Calu3 (cell line): Measurements from ENCODE around the gene PCDHB6. TPM values are rescaled to one million over a fixed set of nuclear protein-coding genes. Genes with fewer than 3 reads are reported as not detected.
A peak's percentile ranks its signal among the peaks of the same experiment; 100 is the strongest.
"Not testable (repeated sequence)": the region's sequence is repeated elsewhere in the genome, so short reads cannot be mapped to it uniquely, and the experiment has no call there.

Experiments used
- Bru-seq: library from RNA; stranded (reverse); fragments of 400-500 nt; gene quantifications from one replicate; lab custom pipeline; 2021; lab: Mats Ljungman, UMichigan
- BruChase-seq, 2 experiments: library from RNA; stranded (reverse); fragments of 400-500 nt; gene quantifications; one replicate each; lab custom pipeline; 2021; lab: Mats Ljungman, UMichigan
- BruUV-seq: library from RNA; stranded (reverse); fragments of 400-500 nt; replicated peaks from 2 replicates; lab custom pipeline; 2021; lab: Mats Ljungman, UMichigan
- CTCF ChIA-PET: fragments of 300-600 bp; sonication (Branson Sonifier 250); formaldehyde crosslinking; loops from one replicate; lab custom pipeline; 2022; ENCODE audit warnings: antibody characterized with exemption; lab: Charles Lee
- DNase-seq: peaks from one replicate; pipeline ENCODE4 v3.0.0; 2022
- H3K27ac Mint-ChIP-seq: one replicate; pipeline ENCODE4 v1.8.0; 2022; ENCODE audit warnings: mixed read lengths; ENCODE audit not compliant: unreplicated experiment
- H3K27me3 Mint-ChIP-seq: one replicate; pipeline ENCODE4 v1.8.0; 2022; ENCODE audit warnings: mixed read lengths; ENCODE audit not compliant: unreplicated experiment
- H3K36me3 Mint-ChIP-seq: one replicate; pipeline ENCODE4 v1.8.0; 2022; ENCODE audit warnings: mild to moderate bottlenecking, moderate library complexity, mixed read lengths; ENCODE audit not compliant: insufficient read depth, unreplicated experiment
- H3K4me1 Mint-ChIP-seq: one replicate; pipeline ENCODE4 v1.8.0; 2022; ENCODE audit warnings: mild to moderate bottlenecking, low read depth, mixed read lengths; ENCODE audit not compliant: unreplicated experiment
- H3K4me3 Mint-ChIP-seq: one replicate; pipeline ENCODE4 v1.8.0; 2022; ENCODE audit warnings: mild to moderate bottlenecking, low read depth, moderate library complexity, mixed read lengths; ENCODE audit not compliant: unreplicated experiment
- H3K9me3 Mint-ChIP-seq: one replicate; pipeline ENCODE4 v1.8.0; 2022; ENCODE audit warnings: low read depth, mixed read lengths; ENCODE audit not compliant: unreplicated experiment
- CTCF ChIP-seq: fragments of 200-600 bp; IDR thresholded peaks from one replicate; pipeline ENCODE4 v1.8.0; 2022; ENCODE audit warnings: antibody characterized with exemption; ENCODE audit not compliant: unreplicated experiment
- intact Hi-C: fragments of 100-400 bp; cut with micrococcal nuclease; formaldehyde crosslinking; loops from one replicate; pipeline ENCODE4 v1.10.0; 2022; ENCODE audit not compliant: unreplicated experiment
- long read RNA-seq: library from polyadenylated mRNA; stranded (forward); transcript quantifications from one replicate; pipeline ENCODE4 v2.0.0, GENCODE V29; 2022
- total RNA-seq: library from RNA; stranded (reverse); gene quantifications from 2 replicates; pipeline ENCODE4 v1.2.3, GENCODE V29; 2022

Gene PCDHB6
- total RNA-seq (not detected in 2 replicates), Bru-seq, nascent RNA (not detected), BruChase-seq, experiment 1, labeled RNA remaining after a 6-hour chase (not detected), BruChase-seq, experiment 2, labeled RNA remaining after a 2-hour chase (not detected)
- long read RNA-seq = 0 reads

DNA sequence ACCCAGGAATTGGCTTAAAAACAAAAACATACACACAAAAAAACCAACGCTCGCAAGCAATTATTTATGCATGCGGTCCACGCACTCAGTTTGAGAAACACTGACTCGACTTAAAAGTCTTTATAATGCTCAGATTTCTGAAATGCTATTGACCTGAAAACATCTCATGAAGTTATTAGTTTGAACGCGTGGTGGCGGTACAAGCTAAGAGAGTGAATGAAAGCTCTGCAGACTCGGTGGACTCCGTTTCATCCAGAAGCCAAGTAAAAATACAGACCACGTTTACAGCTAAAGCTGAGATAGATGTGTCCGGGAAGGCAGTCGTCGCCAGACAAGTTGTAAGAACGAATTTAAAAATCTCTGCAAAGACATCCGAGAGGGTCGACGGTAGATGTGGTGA is at the start of gene PCDHB6:
Gene PCDHB6 (plus strand): TSS at position 246 of the 400 bp plus-strand sequence. CDS start 201 bp downstream, outside the sequence.
- Mint-ChIP-seq H3K27me3 (no peaks in the 10 kb centered on the region), H3K36me3 (no peaks in the 10 kb centered on the region), H3K4me1 (no peaks in the 10 kb centered on the region), H3K27ac (no peak within 1 kb of the TSS), H3K9me3 (peaks cover 15% of the 10 kb centered on the region), H3K4me3 (no peak within 1 kb of the TSS)
- TF ChIP-seq CTCF = no peak
- CTCF ChIA-PET = no interaction called here
- no peak for DNase-seq
- BruUV-seq = no TSS peak
- intact Hi-C loops = no loop called here

GRCh38 chr5:141100243-141100805 is 49.5 kb upstream of the PCDHB6 start, which contains the start of gene PCDHB3:
TSS of gene PCDHB3 (plus strand) at chr5:141100473. CDS start at chr5:141100650, 177 bp downstream.
- no peak within 1 kb of the TSS for H3K27ac Mint-ChIP-seq
- no peaks in the 10 kb centered on the region for H3K27me3 Mint-ChIP-seq
- intact Hi-C loops = no loop called here
- DNase-seq = peak; percentile 30
- H3K4me3 Mint-ChIP-seq = no peak within 1 kb of the TSS
- peaks cover 13% of the 10 kb centered on the region for H3K9me3 Mint-ChIP-seq
- no peaks in the 10 kb centered on the region for H3K4me1 Mint-ChIP-seq
- no TSS peak for BruUV-seq
- TF ChIP-seq CTCF = no peak
- CTCF ChIA-PET = interaction anchor here (0.6 kb wide), 1 partner anchor 273 kb away, joined by 3 read pairs; the partner anchor contains the start of gene PCDHA6
- H3K36me3 Mint-ChIP-seq = no peaks in the 10 kb centered on the region

GRCh38 chr5:141101059-141101458 is 48.8 kb upstream of the PCDHB6 start:
- no peaks in the 10 kb centered on the region for H3K36me3 Mint-ChIP-seq
- no peaks in the 10 kb centered on the region for H3K27me3 Mint-ChIP-seq
- no peak for TF ChIP-seq CTCF
- H3K27ac Mint-ChIP-seq = no peak overlapping the region
- CTCF ChIA-PET = no interaction called here
- no peak for DNase-seq
- H3K4me1 Mint-ChIP-seq = no peaks in the 10 kb centered on the region
- no peak overlapping the region for H3K4me3 Mint-ChIP-seq
- intact Hi-C loops = no loop called here
- no TSS peak for BruUV-seq
- peaks cover 12% of the 10 kb centered on the region for H3K9me3 Mint-ChIP-seq

DNA sequence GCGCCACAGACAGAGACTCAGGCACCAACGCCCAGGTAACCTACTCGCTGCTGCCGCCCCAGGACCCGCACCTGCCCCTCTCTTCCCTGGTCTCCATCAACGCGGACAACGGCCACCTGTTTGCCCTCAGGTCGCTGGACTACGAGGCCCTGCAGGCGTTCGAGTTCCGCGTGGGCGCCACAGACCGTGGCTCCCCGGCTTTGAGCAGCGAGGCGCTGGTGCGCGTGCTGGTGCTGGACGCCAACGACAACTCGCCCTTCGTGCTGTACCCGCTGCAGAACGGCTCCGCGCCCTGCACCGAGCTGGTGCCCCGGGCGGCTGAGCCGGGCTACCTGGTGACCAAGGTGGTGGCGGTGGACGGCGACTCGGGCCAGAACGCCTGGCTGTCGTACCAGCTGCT is 47.8 kb upstream of the PCDHB6 start:
- BruUV-seq, H3K27me3 Mint-ChIP-seq, H3K4me1 Mint-ChIP-seq, intact Hi-C loops, DNase-seq, H3K27ac Mint-ChIP-seq, CTCF ChIA-PET, H3K4me3 Mint-ChIP-seq, H3K36me3 Mint-ChIP-seq: not testable (repeated sequence)
- H3K9me3 Mint-ChIP-seq = peaks cover 13% of the 10 kb centered on the region

DNA sequence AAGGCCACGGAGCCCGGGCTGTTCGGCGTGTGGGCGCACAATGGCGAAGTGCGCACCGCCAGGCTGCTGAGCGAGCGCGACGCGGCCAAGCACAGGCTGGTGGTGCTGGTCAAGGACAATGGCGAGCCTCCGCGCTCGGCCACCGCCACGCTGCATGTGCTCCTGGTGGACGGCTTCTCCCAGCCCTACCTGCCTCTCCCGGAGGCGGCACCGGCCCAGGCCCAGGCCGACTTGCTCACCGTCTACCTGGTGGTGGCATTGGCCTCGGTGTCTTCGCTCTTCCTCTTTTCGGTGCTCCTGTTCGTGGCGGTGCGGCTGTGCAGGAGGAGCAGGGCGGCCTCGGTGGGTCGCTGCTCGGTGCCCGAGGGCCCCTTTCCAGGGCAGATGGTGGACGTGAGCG is 47.4 kb upstream of the PCDHB6 start:
- H3K9me3 Mint-ChIP-seq = peaks cover 17% of the 10 kb centered on the region
- BruUV-seq, H3K27me3 Mint-ChIP-seq, CTCF ChIA-PET, DNase-seq, intact Hi-C loops, H3K36me3 Mint-ChIP-seq, H3K27ac Mint-ChIP-seq, H3K4me1 Mint-ChIP-seq, H3K4me3 Mint-ChIP-seq: not testable (repeated sequence)
